K562 (cell line): ENCODE measurements around the gene ZNHIT1. TPM values are rescaled to one million over a fixed set of nuclear protein-coding genes. Genes with fewer than 3 reads are reported as not detected.

ENCODE experiments used
- ARID1B ChIP-seq: fragments of 450-650 bp; IDR thresholded peaks from 2 replicates; pipeline ENCODE4 v1.6.1; 2016; ENCODE audit warnings: antibody characterized with exemption, mild to moderate bottlenecking, inconsistent platforms
- CBFA2T3 ChIP-seq: fragments of 450-650 bp; IDR thresholded peaks from 2 replicates; pipeline ENCODE4 v1.6.1; 2017
- CREB1 ChIP-seq, 2 experiments: sonication (generic) in 1 of 2; formaldehyde crosslinking in 1 of 2; IDR thresholded peaks; 2 replicates each; pipeline versions ENCODE4 v1.6.1 to v1.8.0; 2012 to 2022; ENCODE audit warnings: inconsistent platforms in 1 of 2, mild to moderate bottlenecking in 1 of 2, missing genetic modification reagents in 1 of 2, moderate library complexity in 1 of 2
- CTBP1 ChIP-seq: fragments of 450-650 bp; IDR thresholded peaks from 2 replicates; pipeline ENCODE4 v1.6.1; 2016; ENCODE audit warnings: borderline replicate concordance
- CXXC5 ChIP-seq: fragments of 250-450 bp; sonication (Bioruptor Pico); IDR thresholded peaks from 2 replicates; pipeline ENCODE4 v1.8.0; 2022; ENCODE audit warnings: inconsistent platforms, mild to moderate bottlenecking, moderate library complexity
- FOXJ2 ChIP-seq: fragments of 200-800 bp; sonication (Bioruptor generic); IDR thresholded peaks from 2 replicates; pipeline ENCODE4 v1.6.1; 2016; ENCODE audit warnings: missing genetic modification characterization, missing compliant biosample characterization
- GABPB1 ChIP-seq: sonication (generic); formaldehyde crosslinking; IDR thresholded peaks from 2 replicates; pipeline ENCODE4 v1.8.0; 2022; ENCODE audit warnings: mild to moderate bottlenecking, missing genetic modification reagents
- LEF1 ChIP-seq: fragments of 450-650 bp; IDR thresholded peaks from 2 replicates; pipeline ENCODE4 v1.6.1; 2016; ENCODE audit warnings: mild to moderate bottlenecking
- TBP ChIP-seq: optimal IDR thresholded peaks from 2 replicates; pipeline ENCODE3; 2011; ENCODE audit warnings: low read depth, low read length, improper control_type of control experiment
- polyA plus RNA-seq, 8 experiments: library from polyadenylated mRNA; depleted of rRNA in 4 of 8; stranded (reverse) in 5 of 8; unstranded in 3 of 8; fragments of >200 nt; fragmentation: Nextera tagmentation in 2 of 8; fragmentation: Illumina TruSeq in 1 of 8; extraction: Ambion mirVana in 2 of 8; extraction: Trizol in 1 of 8; gene quantifications; 2 replicates each; pipeline versions ENCODE4 v1.2.1 to v1.2.3, GENCODE V29; 2011 to 2014; ENCODE audit warnings: inconsistent platforms in 1 of 8, missing spikeins in 1 of 8
- total RNA-seq, 7 experiments: library from RNA; depleted of rRNA in 6 of 7; stranded (reverse); fragments of >200 nt in 6 of 7; fragmentation: Illumina TruSeq in 2 of 7; extraction: Trizol in 2 of 7; gene quantifications; 2 replicates each; pipeline versions ENCODE4 v1.2.1 to v1.2.3, GENCODE V29; 2011 to 2021; ENCODE audit warnings: low replicate concordance in 1 of 7
- TF ChIP-seq, protein P1 (sequence below), 2 experiments: IDR thresholded peaks; 2 replicates each; pipeline ENCODE4 v1.6.1; 2012; ENCODE audit warnings: improper control_type of control experiment in 2 of 2, low read depth in 2 of 2, low read length in 2 of 2, borderline replicate concordance in 1 of 2
- TF ChIP-seq, protein P2 (sequence below): fragments of 450-650 bp; IDR thresholded peaks from 2 replicates; pipeline ENCODE4 v1.6.1; 2017; ENCODE audit warnings: antibody characterized with exemption, mild to moderate bottlenecking
- TF ChIP-seq, protein P3 (sequence below): fragments of 250-450 bp; sonication (Bioruptor Pico); IDR thresholded peaks from 2 replicates; pipeline ENCODE4 v1.4.0; 2020; ENCODE audit warnings: mild to moderate bottlenecking, moderate library complexity, borderline replicate concordance
- TF ChIP-seq, protein P4 (sequence below): fragments of 450-650 bp; IDR thresholded peaks from 2 replicates; pipeline ENCODE4 v1.6.1; 2016; ENCODE audit warnings: antibody characterized with exemption
- TF ChIP-seq, protein P5 (sequence below): conservative IDR thresholded peaks from 2 replicates; pipeline ENCODE4 v1.6.1; 2011; ENCODE audit warnings: low read depth, mild to moderate bottlenecking, low read length; ENCODE audit not compliant: control insufficient read depth

ZNHIT1 gene
- total and polyA plus RNA-seq, 9 of the 15 experiments (the other 6 are each of a cell fraction or from before 2014, with no cell fraction given): 6.4 to 162 (median 70.1) TPM

DNA sequence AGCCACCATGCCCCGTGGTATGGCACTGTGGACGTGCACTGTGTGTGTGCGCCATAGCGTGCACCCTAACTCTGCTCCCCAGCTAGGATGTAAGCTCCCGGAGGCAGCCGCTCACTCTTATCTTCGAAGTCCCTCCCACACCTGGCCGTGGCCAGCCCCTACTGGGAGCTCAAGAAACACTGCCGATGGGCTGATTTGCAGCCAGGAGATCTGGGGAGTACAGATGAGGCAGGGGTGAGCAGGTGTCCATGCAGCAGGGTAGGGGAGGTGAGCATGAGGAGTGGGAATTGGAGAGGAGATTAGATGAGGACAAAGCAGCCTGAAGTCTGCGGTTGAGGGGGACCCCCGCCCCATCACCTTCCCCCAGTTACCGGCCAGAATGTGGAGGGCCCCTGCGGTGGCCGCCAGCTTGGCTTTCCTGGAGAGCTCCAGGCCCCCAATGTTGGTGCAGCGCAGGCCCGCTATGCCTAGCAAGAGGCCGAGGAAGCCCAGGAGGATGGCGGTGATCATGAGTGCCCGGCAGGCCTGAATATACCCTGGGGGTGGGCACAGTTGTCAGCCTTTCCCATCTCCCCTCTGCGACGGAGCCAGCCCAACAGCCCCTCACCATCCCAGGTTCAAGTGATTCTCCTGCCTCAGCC is 16.1 kb downstream of the ZNHIT1 start (continued):
- TF ChIP-seq, protein P1, sequence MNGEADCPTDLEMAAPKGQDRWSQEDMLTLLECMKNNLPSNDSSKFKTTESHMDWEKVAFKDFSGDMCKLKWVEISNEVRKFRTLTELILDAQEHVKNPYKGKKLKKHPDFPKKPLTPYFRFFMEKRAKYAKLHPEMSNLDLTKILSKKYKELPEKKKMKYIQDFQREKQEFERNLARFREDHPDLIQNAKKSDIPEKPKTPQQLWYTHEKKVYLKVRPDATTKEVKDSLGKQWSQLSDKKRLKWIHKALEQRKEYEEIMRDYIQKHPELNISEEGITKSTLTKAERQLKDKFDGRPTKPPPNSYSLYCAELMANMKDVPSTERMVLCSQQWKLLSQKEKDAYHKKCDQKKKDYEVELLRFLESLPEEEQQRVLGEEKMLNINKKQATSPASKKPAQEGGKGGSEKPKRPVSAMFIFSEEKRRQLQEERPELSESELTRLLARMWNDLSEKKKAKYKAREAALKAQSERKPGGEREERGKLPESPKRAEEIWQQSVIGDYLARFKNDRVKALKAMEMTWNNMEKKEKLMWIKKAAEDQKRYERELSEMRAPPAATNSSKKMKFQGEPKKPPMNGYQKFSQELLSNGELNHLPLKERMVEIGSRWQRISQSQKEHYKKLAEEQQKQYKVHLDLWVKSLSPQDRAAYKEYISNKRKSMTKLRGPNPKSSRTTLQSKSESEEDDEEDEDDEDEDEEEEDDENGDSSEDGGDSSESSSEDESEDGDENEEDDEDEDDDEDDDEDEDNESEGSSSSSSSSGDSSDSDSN (IDR thresholded peaks at IDR 0.05; ENCODE audit: borderline replicate concordance in 1 of 2, low read depth in 2 of 2, low read length in 2 of 2): 0 out of 4 replicates have a peak, but pooled peaks of 1 of the 2 experiments have one; percentile 44
- TF ChIP-seq CTBP1 (peak; percentile 77; the same call in 1 of the 2 replicates), LEF1 (peak; percentile 17; the same call in 1 of the 2 replicates), TBP (peak; percentile 45), CREB1 (IDR thresholded peaks at IDR 0.05) (0 out of 2 replicates have a peak, but pooled peaks have one; percentile 34), CREB1 (CRISPR knock-in tag; IDR thresholded peaks at IDR 0.05) (0 out of 2 replicates have a peak, but pooled peaks have one; percentile 17), ARID1B (peak; percentile 89), FOXJ2 (tag) (no peak), GABPB1 (CRISPR knock-in tag) (0 out of 2 replicates have a peak, but pooled peaks have one; percentile 34), CXXC5 (CRISPR knock-in tag) (peak; percentile 59), CBFA2T3 (peak; percentile 96)
- TF ChIP-seq, protein P2, sequence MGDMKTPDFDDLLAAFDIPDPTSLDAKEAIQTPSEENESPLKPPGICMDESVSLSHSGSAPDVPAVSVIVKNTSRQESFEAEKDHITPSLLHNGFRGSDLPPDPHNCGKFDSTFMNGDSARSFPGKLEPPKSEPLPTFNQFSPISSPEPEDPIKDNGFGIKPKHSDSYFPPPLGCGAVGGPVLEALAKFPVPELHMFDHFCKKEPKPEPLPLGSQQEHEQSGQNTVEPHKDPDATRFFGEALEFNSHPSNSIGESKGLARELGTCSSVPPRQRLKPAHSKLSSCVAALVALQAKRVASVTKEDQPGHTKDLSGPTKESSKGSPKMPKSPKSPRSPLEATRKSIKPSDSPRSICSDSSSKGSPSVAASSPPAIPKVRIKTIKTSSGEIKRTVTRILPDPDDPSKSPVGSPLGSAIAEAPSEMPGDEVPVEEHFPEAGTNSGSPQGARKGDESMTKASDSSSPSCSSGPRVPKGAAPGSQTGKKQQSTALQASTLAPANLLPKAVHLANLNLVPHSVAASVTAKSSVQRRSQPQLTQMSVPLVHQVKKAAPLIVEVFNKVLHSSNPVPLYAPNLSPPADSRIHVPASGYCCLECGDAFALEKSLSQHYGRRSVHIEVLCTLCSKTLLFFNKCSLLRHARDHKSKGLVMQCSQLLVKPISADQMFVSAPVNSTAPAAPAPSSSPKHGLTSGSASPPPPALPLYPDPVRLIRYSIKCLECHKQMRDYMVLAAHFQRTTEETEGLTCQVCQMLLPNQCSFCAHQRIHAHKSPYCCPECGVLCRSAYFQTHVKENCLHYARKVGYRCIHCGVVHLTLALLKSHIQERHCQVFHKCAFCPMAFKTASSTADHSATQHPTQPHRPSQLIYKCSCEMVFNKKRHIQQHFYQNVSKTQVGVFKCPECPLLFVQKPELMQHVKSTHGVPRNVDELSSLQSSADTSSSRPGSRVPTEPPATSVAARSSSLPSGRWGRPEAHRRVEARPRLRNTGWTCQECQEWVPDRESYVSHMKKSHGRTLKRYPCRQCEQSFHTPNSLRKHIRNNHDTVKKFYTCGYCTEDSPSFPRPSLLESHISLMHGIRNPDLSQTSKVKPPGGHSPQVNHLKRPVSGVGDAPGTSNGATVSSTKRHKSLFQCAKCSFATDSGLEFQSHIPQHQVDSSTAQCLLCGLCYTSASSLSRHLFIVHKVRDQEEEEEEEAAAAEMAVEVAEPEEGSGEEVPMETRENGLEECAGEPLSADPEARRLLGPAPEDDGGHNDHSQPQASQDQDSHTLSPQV: no peak
- TF ChIP-seq, protein P3, sequence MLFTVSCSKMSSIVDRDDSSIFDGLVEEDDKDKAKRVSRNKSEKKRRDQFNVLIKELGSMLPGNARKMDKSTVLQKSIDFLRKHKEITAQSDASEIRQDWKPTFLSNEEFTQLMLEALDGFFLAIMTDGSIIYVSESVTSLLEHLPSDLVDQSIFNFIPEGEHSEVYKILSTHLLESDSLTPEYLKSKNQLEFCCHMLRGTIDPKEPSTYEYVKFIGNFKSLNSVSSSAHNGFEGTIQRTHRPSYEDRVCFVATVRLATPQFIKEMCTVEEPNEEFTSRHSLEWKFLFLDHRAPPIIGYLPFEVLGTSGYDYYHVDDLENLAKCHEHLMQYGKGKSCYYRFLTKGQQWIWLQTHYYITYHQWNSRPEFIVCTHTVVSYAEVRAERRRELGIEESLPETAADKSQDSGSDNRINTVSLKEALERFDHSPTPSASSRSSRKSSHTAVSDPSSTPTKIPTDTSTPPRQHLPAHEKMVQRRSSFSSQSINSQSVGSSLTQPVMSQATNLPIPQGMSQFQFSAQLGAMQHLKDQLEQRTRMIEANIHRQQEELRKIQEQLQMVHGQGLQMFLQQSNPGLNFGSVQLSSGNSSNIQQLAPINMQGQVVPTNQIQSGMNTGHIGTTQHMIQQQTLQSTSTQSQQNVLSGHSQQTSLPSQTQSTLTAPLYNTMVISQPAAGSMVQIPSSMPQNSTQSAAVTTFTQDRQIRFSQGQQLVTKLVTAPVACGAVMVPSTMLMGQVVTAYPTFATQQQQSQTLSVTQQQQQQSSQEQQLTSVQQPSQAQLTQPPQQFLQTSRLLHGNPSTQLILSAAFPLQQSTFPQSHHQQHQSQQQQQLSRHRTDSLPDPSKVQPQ (CRISPR knock-in tag): no peak
- TF ChIP-seq, protein P4, sequence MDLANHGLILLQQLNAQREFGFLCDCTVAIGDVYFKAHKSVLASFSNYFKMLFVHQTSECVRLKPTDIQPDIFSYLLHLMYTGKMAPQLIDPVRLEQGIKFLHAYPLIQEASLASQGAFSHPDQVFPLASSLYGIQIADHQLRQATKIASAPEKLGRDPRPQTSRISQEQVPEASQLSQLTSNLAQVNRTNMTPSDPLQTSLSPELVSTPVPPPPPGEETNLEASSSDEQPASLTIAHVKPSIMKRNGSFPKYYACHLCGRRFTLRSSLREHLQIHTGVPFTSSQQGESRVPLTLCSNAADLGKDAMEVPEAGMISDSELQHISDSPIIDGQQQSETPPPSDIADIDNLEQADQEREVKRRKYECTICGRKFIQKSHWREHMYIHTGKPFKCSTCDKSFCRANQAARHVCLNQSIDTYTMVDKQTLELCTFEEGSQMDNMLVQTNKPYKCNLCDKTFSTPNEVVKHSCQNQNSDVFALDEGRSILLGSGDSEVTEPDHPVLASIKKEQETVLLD: peak; percentile 22; the same call in 1 of the 2 replicates
- TF ChIP-seq, protein P5, sequence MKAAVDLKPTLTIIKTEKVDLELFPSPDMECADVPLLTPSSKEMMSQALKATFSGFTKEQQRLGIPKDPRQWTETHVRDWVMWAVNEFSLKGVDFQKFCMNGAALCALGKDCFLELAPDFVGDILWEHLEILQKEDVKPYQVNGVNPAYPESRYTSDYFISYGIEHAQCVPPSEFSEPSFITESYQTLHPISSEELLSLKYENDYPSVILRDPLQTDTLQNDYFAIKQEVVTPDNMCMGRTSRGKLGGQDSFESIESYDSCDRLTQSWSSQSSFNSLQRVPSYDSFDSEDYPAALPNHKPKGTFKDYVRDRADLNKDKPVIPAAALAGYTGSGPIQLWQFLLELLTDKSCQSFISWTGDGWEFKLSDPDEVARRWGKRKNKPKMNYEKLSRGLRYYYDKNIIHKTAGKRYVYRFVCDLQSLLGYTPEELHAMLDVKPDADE: peak; percentile 85; the same call in 1 of the 2 replicates
